HG02970 (cell line): ENCODE measurements around the gene RBM47.
A peak's percentile ranks its signal among the peaks of the same experiment; 100 is the strongest.

ENCODE experiments used
- ATAC-seq: cut with Tn5 transposase; IDR thresholded peaks from one replicate; pipeline ENCODE4 v1.9.1; 2021; ENCODE audit warnings: mild to moderate bottlenecking, moderate library complexity, moderate number of reproducible peaks; ENCODE audit not compliant: unreplicated experiment, low FRiP score

Gene RBM47

GRCh38 chr4:40506492-40506891 is 123.2 kb downstream of the RBM47 start:
- no peak for ATAC-seq

- no peak for ATAC-seq
These were observed 123.6 kb downstream of the RBM47 start for GRCh38 chr4:40506066-40506465.

GRCh38 chr4:40502934-40503333 is 126.7 kb downstream of the RBM47 start:
- no peak for ATAC-seq

GRCh38 chr4:40502220-40502619 is 127.4 kb downstream of the RBM47 start:
- no peak for ATAC-seq

- ATAC-seq, result no peak
These were observed 128.9 kb downstream of the RBM47 start for GRCh38 chr4:40500781-40501180.

- no peak for ATAC-seq
These were observed 136.5 kb downstream of the RBM47 start for GRCh38 chr4:40493160-40493559.

- ATAC-seq, result no peak
These were observed 137.0 kb downstream of the RBM47 start for GRCh38 chr4:40492691-40493090.

GRCh38 chr4:40490481-40490880 is 139.2 kb downstream of the RBM47 start:
- no peak for ATAC-seq

- ATAC-seq, result no peak
These were observed 139.7 kb downstream of the RBM47 start for GRCh38 chr4:40489961-40490360.

GRCh38 chr4:40486534-40486933 is 143.1 kb downstream of the RBM47 start:
- ATAC-seq, result no peak

GRCh38 chr4:40484346-40485090 is 145.1 kb downstream of the RBM47 start:
- no peak for ATAC-seq

- no peak for ATAC-seq
These were observed 146.5 kb downstream of the RBM47 start for GRCh38 chr4:40482985-40483647.

- ATAC-seq, result no peak
These were observed 147.7 kb downstream of the RBM47 start for GRCh38 chr4:40481977-40482376.

- no peak for ATAC-seq
These were observed 149.4 kb downstream of the RBM47 start for GRCh38 chr4:40480291-40480690.

GRCh38 chr4:40479378-40479777 is 150.3 kb downstream of the RBM47 start:
- ATAC-seq, result no peak

- ATAC-seq, result no peak
These were observed 154.1 kb downstream of the RBM47 start for GRCh38 chr4:40475609-40476008.

- peak; percentile 57 for ATAC-seq
These were observed 155.9 kb downstream of the RBM47 start for GRCh38 chr4:40473578-40474388.

GRCh38 chr4:40471923-40472322 is 157.7 kb downstream of the RBM47 start:
- ATAC-seq, result no peak

- no peak for ATAC-seq
These were observed 162.9 kb downstream of the RBM47 start for GRCh38 chr4:40466789-40467188.

GRCh38 chr4:40462326-40462725 is 167.3 kb downstream of the RBM47 start:
- peak; percentile 58 for ATAC-seq

GRCh38 chr4:40461879-40462278 is 167.8 kb downstream of the RBM47 start:
- ATAC-seq, result no peak
